Right ventricle myocardium superior (tissue), 1 donor: ENCODE data around the gene NMRK1. TPM values are rescaled to one million over a fixed set of nuclear protein-coding genes. Genes with fewer than 3 reads are reported as not detected.

Experiments
- ATAC-seq: fragments of 200-7000 bp; cut with Tn5 transposase; one replicate; pipeline ENCODE4 v1.9.1; 2020; ENCODE audit warnings: mild to moderate bottlenecking; ENCODE audit not compliant: poor library complexity
- DNase-seq: peaks from one replicate; pipeline ENCODE4 v3.0.0-alpha.2; 2020
- intact Hi-C: fragments of 100-400 bp; cut with DNase I; formaldehyde crosslinking; loops from one replicate; pipeline ENCODE4 v1.11.2; 2022
- total RNA-seq: library from RNA; stranded (reverse); fragmentation: NEBNext Ultra II Directional; extraction: Animal tissue kit (Norgen Biotek cat#: 25700); gene quantifications from one replicate; pipeline ENCODE4 v1.2.1, GENCODE V29; 2021
- donor health status: DM: no; HTN: yes; CAD: no; lungs with severe emphysema.

NMRK1 gene
- total RNA-seq, 1 donor from 2014 or later, result 17.3 TPM

GRCh38 chr9:75019654-75020053 lies 68.3 kb downstream of the NMRK1 start:
- ATAC-seq, result no peak
- no peak for DNase-seq
- intact Hi-C loops, result no loop called here

- intact Hi-C loops, result no loop called here
- ATAC-seq (no peak), DNase-seq (no peak)
Measured at GRCh38 chr9:75019022-75019421, 68.9 kb downstream of the NMRK1 start.

GRCh38 chr9:75017378-75017777 lies 70.6 kb downstream of the NMRK1 start:
- DNase-seq (no peak), ATAC-seq (no peak)
- intact Hi-C loops, result no loop called here

- no peak for ATAC-seq
- no peak for DNase-seq
- intact Hi-C loops, result no loop called here
Measured at GRCh38 chr9:75013735-75014134, 74.2 kb downstream of the NMRK1 start.

Other genes with a start within 250 kb of the NMRK1 start
- gene TRPM6, start 200.2 kb downstream of the NMRK1 start, total RNA-seq, result 0.27 TPM
- gene C9orf40, start 135.2 kb downstream of the NMRK1 start, total RNA-seq, result 3.0 TPM
- gene CARNMT1, start 59.9 kb downstream of the NMRK1 start, total RNA-seq, result 12.6 TPM
- 20.6 TPM for gene OSTF1, start 359 bp upstream of the NMRK1 start, total RNA-seq